H1 (cell line): ENCODE data around the gene VPS54.

Source experiments
- ASH2L ChIP-seq: fragments of 200-600, 300-600 bp; sonication (generic); IDR thresholded peaks from one replicate; pipeline ENCODE4 v1.7.1; 2017; ENCODE audit warnings: low read length
- CTCF ChIP-seq, 3 experiments: IDR thresholded peaks; 1 replicate in 2 of 3; 2 replicates in 1 of 3; pipeline versions ENCODE4 v1.5.1 to v1.6.1; 2011; ENCODE audit warnings: low read length in 3 of 3, mild to moderate bottlenecking in 3 of 3, inconsistent platforms in 2 of 3, low read depth in 1 of 3, moderate library complexity in 1 of 3; ENCODE audit not compliant: insufficient read depth in 1 of 3; ENCODE audit errors: control extremely low read depth in 1 of 3
- EGR1 ChIP-seq: IDR thresholded peaks from 2 replicates; pipeline ENCODE4 v1.6.1; 2011; ENCODE audit warnings: low read depth, low read length, borderline replicate concordance
- EZH2 ChIP-seq: fragments of 200-600 bp; sonication (generic); IDR thresholded peaks from 2 replicates; pipeline ENCODE4 v1.7.1; 2012; ENCODE audit warnings: low read depth, mild to moderate bottlenecking, moderate library complexity, low read length, inconsistent platforms; ENCODE audit not compliant: severe bottlenecking
- MAFK ChIP-seq: IDR thresholded peaks from 2 replicates; pipeline ENCODE4 v1.6.1; 2012; ENCODE audit warnings: low read depth, mild to moderate bottlenecking, improper control_type of control experiment, low read length
- NRF1 ChIP-seq: IDR thresholded peaks from 2 replicates; pipeline ENCODE4 v1.6.1; 2011; ENCODE audit warnings: mild to moderate bottlenecking, low read depth, low read length, improper control_type of control experiment
- RAD21 ChIP-seq, 2 experiments: IDR thresholded peaks in 1 of 2; conservative IDR thresholded peaks in 1 of 2; 2 replicates each; pipeline ENCODE4 v1.6.1; 2011; ENCODE audit warnings: low read depth in 2 of 2, low read length in 2 of 2, improper control_type of control experiment in 1 of 2, inconsistent platforms in 1 of 2, mild to moderate bottlenecking in 1 of 2, moderate library complexity in 1 of 2
- SAP30 ChIP-seq: fragments of 300-600 bp; sonication (generic); IDR thresholded peaks from 2 replicates; pipeline ENCODE4 v1.7.1; 2012; ENCODE audit warnings: low read length, moderate library complexity, mild to moderate bottlenecking, inconsistent platforms; ENCODE audit not compliant: insufficient read depth, insufficient replicate concordance
- TAF1 ChIP-seq: IDR thresholded peaks from 2 replicates; pipeline ENCODE4 v1.6.1; 2011; ENCODE audit warnings: mild to moderate bottlenecking, low read depth, low read length
- ZNF274 ChIP-seq: IDR thresholded peaks from 2 replicates; pipeline ENCODE4 v1.7.0; 2012; ENCODE audit warnings: low read length, borderline replicate concordance; ENCODE audit errors: extremely low read depth
- TF ChIP-seq, protein P1 (sequence below): IDR thresholded peaks from 2 replicates; pipeline ENCODE4 v1.6.1; 2012; ENCODE audit warnings: inconsistent platforms

GRCh38 chr2:63993871-63994270 is 25.4 kb downstream of the VPS54 start:
- no peak for TF ChIP-seq CTCF (IDR thresholded peaks at IDR 0.05; ENCODE audit: control extremely low read depth in 1 of 3, insufficient read depth in 1 of 3, low read depth in 1 of 3, low read length in 3 of 3)
- no peak for TF ChIP-seq SAP30
- no peak for TF ChIP-seq EZH2
- TF ChIP-seq MAFK = no peak
- TF ChIP-seq, protein P1, sequence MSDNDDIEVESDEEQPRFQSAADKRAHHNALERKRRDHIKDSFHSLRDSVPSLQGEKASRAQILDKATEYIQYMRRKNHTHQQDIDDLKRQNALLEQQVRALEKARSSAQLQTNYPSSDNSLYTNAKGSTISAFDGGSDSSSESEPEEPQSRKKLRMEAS = no peak
- no peak for TF ChIP-seq ASH2L
- TF ChIP-seq EGR1 = no peak
- TF ChIP-seq ZNF274 = no peak
- no peak for TF ChIP-seq RAD21 (IDR thresholded peaks at IDR 0.05 in 1 of 2, conservative IDR thresholded peaks at IDR 0.05 in 1 of 2; ENCODE audit: low read depth in 2 of 2, low read length in 2 of 2)
- TF ChIP-seq TAF1 = no peak
- no peak for TF ChIP-seq NRF1
